NCI-H345 treated with DMSO at 0.1 percent for 48 hours (cell line): ENCODE data around the gene DNAL1.
"Not testable (repeated sequence)": the region's sequence is repeated elsewhere in the genome, so short reads cannot be mapped to it uniquely, and the experiment has no call there.

Experiments used
- DNase-seq: peaks from one replicate; lab custom pipeline; 2025; ENCODE audit not compliant: unreplicated experiment; lab: John Stamatoyannopoulos, UW

The DNAL1 gene

GRCh38 chr14:73644531-73645247 is at the start of gene DNAL1:
TSS of gene DNAL1 (plus strand) at chr14:73644986. CDS start at chr14:73645040, 54 bp downstream.
- DNase-seq: peak; percentile 85

GRCh38 chr14:73599499-73599898 is 45.3 kb upstream of the DNAL1 start:
- DNase-seq: no peak

DNA sequence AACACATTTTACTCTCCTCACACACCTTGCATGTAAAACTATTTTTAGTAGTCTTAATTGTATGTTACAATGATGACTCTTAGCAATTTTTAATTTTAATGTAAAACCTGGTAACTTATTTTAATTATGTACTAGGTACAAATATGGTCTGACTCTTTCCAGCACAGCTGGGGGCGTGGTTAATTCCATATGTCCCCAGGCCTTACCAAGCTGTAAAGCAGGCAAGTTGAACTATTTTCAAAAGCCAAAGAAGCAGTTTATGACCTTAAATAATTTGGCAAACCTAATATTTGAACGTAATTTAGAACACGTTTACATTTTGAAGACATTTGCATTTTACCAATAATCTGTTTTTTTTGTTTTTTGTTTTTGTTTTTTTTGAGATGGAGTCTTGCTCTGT is 41.8 kb upstream of the DNAL1 start:
- DNase-seq: no peak

GRCh38 chr14:73606271-73606670 is 38.5 kb upstream of the DNAL1 start:
- DNase-seq: no peak

DNA sequence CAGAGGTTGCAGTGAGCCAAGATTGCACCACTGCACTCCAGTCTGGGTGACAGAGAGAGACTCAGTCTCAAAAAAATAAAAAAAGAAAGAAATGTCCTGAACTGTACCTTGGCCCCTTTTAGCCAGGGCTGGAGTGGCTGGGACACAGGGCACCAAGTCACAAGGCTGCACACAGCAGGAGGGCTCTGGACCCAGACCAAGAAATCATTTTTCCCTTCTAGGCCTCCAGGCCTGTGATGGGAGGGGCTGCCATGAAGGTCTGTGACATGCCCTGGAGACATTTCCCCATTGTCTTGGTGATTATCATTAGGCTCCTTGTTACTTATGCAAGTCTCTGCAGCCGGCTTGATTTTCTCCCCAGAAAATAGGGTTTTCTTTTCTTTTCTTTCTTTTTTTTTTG is 37.5 kb upstream of the DNAL1 start:
- DNase-seq: no peak

DNA sequence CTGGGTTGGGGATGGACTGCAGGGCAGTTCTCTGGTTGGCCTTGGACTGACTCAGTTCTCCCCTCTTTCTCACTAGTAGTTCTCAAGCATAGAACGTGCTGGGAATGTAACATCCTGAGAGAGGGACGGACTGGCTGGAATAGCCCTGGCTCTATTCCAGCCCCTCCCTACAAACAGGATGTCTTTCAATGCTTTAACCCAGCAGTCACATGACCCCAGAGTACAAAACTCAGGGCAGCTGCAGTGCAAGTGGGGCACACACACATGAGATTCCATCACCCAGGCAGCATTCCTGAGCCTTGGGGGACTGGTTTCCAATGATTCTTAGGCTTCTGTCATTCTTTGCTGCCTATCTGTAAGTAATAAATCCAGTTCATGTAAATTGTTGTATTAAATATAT is 34.1 kb upstream of the DNAL1 start:
- DNase-seq: no peak

DNA sequence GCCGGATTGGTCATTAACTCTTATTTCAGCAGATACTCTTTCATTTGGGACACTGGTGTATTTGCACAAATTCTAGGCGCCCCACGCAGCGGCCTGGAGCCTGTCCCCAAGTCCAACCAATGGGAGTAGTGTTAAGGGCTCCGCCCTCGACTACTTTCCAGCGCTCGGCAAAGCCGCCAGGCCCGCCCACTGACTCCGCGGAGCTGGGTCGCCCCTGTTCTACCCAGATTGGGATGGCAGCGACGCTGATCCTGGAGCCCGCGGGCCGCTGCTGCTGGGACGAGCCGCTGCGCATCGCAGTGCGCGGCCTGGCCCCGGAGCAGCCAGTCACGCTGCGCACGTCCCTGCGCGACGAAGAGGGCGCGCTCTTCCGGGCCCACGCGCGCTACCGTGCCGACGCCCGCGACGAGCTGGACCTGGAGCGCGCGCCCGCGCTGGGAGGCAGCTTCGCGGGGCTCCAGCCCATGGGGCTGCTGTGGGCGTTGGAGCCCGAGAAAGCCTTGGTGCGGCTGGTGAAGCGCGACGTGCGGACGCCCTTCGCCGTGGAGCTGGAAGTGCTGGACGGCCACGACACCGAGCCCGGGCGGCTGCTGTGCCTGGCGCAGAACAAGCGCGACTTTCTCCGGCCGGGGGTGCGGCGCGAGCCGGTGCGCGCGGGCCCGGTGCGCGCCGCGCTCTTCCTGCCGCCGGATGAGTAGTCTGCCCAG is 32.3 kb upstream of the DNAL1 start, which contains the start of gene ACOT6:
Gene ACOT6, plus strand, starts transcription at position 179 of the 707 bp plus-strand sequence. Its CDS starts 55 bp downstream, at position 234.
- peak; percentile 30 for DNase-seq

- DNase-seq: no peak
Observed at GRCh38 chr14:73613046-73613383, 31.8 kb upstream of the DNAL1 start.

GRCh38 chr14:73613419-73613963 is 31.3 kb upstream of the DNAL1 start:
- no peak for DNase-seq

DNA sequence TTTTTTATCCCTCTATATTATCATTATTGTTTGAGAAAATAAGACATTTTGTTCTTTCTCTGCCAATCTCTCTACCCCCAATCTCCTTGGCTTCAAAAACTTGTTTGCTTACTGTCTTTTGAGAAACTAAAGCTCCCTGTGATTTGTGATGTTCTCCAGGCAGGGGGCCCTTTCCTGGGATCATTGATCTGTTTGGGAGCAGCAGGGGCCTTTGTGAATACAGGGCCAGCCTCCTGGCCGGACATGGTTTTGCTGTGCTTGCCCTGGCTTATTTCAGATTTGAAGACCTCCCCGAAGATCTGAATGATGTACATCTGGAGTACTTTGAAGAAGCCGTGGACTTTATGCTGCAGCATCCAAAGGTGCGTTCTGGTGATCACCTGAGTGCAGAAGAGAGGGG is 28.0 kb upstream of the DNAL1 start:
- DNase-seq: no peak

- DNase-seq: no peak
Observed at GRCh38 chr14:73619524-73619923, 25.3 kb upstream of the DNAL1 start.

- DNase-seq: no peak
Observed at GRCh38 chr14:73620268-73620667, 24.5 kb upstream of the DNAL1 start.

- no peak for DNase-seq
Observed at GRCh38 chr14:73623504-73624054, 21.2 kb upstream of the DNAL1 start.

DNA sequence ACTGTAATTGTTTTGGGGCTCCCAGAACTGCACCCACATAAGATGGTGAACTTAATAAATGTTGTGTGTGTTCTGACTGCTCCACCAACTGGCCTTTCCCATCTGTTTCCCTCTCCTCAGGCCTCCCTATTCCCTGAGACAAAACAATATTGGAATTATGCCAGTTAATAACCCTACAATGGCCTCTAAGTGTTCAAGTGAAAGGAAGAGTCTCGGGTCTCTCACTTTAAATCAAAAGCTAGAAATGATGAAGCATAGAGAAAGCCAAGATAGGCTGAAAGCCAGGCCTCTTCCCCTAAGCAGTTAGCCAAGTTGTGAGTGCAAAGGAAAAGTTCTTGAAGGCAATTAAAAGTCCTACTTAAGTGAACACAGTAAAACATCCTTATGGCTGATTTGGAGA is 19.1 kb upstream of the DNAL1 start:
- no peak for DNase-seq

DNA sequence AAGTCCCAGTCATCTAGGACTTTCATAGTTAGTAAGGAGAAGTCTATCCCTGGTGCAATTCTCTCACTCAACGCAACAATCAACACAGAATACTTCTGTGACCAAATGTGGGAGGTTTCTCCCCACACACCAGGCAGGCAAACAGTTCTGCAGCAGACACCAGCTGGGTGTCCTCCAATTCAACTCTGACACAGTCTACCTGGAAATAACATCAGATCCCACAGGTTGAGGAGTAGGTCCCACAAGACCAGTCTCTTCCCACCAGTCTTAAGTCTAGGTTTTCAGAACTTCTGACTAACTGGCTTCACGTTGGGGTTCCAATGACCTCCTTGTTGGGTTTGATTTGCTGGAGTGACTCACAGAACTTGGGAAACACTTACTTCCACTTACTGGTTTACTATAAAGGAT is 17.6 kb upstream of the DNAL1 start:
- DNase-seq: no peak

DNA sequence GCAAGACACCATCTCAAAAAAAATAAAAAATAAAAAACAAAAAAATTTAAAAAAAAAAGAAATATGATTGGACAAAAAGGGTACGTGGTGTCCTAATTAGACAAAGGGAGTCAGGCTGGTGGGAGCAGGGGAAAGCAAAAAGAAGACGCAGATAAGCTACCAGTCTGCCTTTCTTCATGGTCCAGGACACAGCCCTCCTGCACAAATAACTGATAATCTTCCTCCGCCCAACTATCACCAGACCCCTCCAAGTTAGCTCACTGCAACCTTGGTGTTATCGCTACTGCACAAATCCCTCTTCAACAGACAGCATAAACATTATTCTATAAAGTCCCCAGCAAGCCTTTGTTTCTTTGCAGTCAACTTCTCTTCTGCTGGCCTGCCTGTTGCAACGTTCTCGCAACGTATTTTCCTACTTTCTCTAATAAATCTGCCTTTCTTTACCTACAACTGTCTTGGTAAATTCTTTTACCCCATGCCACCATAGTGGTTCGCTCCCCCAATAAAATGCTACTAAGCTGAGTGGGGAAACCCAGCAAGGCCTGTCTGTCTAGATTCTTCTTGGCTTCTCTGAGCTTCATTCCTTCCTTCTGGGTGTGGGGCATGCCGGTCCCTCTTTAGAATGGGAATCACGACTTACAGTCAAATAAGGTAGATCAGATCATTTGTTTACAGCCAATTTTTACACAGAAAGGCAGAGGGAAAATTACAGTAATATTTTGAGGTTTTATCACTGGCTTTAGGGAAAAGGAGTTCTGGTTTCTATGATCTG is 14.6 kb upstream of the DNAL1 start:
- no peak for DNase-seq

DNA sequence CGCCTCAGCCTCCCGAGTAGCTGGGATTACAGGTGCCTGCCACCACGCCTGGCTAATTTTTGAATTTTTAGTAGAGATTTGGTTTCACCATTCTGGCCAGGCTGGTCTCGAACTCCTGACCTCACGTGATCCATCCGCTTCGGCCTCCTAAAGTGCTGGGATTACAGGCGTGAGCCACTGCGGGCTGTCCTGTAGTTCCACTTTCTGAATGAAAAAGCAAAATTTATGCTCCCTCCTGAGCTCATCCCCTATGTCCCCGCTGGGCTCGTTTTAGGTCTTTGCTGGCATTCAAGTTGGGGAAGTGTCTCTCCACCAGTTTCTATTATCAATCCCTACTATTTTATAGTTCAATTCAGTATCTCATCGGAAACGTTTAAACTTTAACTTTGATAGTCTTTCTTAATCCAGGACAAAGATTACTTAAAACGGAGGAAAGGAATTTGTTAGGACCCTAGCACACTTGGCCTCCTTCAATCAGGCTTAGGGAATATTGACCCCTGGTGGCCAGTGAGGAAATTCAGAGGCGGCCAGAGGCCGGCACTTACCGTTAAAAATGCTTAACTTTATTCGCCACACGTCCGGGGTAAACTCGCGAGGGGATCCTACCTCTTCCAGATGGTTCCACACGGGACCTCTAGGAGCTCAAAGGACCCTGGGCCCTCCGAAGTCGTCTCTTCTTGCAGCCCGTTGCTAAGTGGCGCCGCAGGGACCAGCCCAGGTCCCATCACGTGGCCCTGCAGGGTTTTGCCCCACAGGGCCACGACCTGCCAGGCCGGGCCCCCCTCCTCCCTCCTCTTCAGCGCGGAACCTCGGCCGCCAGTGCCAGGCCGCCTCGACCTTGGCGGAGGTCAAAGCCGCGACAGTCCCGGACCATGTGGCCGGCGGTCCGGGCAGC is 11.4 kb upstream of the DNAL1 start:
- peak; percentile 61 for DNase-seq

GRCh38 chr14:73634011-73634833 is 10.6 kb upstream of the DNAL1 start:
- peak; percentile 50 for DNase-seq

DNA sequence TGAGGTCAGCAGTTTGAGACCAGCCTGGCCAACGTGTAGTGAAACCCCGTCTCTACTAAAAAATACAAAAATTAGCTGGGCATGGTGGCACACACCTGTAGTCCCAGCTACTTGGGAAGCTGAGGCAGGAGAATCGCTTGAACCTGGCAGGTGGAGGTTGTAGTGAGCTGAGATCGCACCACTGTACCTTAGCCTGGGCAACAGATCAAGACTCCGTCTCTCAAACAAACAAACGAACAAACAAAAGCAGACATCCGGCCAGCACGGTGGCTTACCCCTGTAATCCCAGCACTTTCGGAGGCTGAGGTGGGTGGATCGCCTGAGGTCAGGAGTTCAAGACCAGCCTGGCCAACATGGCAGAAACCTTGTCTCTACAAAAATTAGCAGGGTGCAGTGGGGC is 8.4 kb upstream of the DNAL1 start:
- not testable (repeated sequence) for DNase-seq
